T-helper 2 cell (primary cell): Measurements from ENCODE around the gene LARGE2.

Source experiments
- DNase-seq, 5 experiments: peaks; one replicate each; pipeline versions ENCODE4 v3.0.0 to v3.0.0-alpha.2; 2012 to 2022

Gene LARGE2

GRCh38 chr11:45968901-45969300 is 46.4 kb downstream of the LARGE2 start:
- DNase-seq = no peak

- DNase-seq = no peak
Observed at GRCh38 chr11:45973601-45974000, 51.1 kb downstream of the LARGE2 start.

GRCh38 chr11:45974806-45975205 is 52.4 kb downstream of the LARGE2 start:
- no peak for DNase-seq
